Mesenchymal stem cell (in vitro differentiated cells and primary cell): Measurements from ENCODE around the gene HTN3.
"Not testable (repeated sequence)": the region's sequence is repeated elsewhere in the genome, so short reads cannot be mapped to it uniquely, and the experiment has no call there.

Experiments used
- DNase-seq: peaks from one replicate; pipeline ENCODE4 v3.0.0-alpha.2; 2013
- H2AFZ ChIP-seq: one replicate; pipeline ENCODE4 v1.6.1; 2013; ENCODE audit warnings: low read depth, mild to moderate bottlenecking, control low read depth, inconsistent platforms, low read length, moderate library complexity
- H2AK5ac ChIP-seq: 2 replicates; pipeline ENCODE4 v1.6.1; 2013; ENCODE audit warnings: low read length, moderate library complexity, mild to moderate bottlenecking, inconsistent platforms; ENCODE audit not compliant: severe bottlenecking
- H2BK120ac ChIP-seq: one replicate; pipeline ENCODE4 v1.6.1; 2013; ENCODE audit warnings: low read depth, mild to moderate bottlenecking, inconsistent platforms, low read length, moderate library complexity
- H2BK12ac ChIP-seq, 2 experiments: one replicate each; pipeline ENCODE4 v1.6.1; 2013; ENCODE audit warnings: inconsistent platforms in 2 of 2, low read length in 2 of 2, mild to moderate bottlenecking in 2 of 2, moderate library complexity in 2 of 2, control low read depth in 1 of 2
- H2BK15ac ChIP-seq: one replicate; pipeline ENCODE4 v1.6.1; 2013; ENCODE audit warnings: mild to moderate bottlenecking, low read depth, inconsistent platforms; ENCODE audit not compliant: poor library complexity, severe bottlenecking
- H2BK5ac ChIP-seq: 2 replicates; pipeline ENCODE4 v1.6.1; 2013; ENCODE audit warnings: low read depth, mild to moderate bottlenecking, low read length, control low read depth, inconsistent platforms; ENCODE audit not compliant: poor library complexity, severe bottlenecking
- H3K14ac ChIP-seq, 2 experiments: one replicate each; pipeline ENCODE4 v1.6.1; 2013; ENCODE audit warnings: inconsistent platforms in 2 of 2, low read length in 2 of 2, control low read depth in 1 of 2, mild to moderate bottlenecking in 1 of 2, moderate library complexity in 1 of 2
- H3K18ac ChIP-seq, 2 experiments: one replicate each; pipeline ENCODE4 v1.6.1; 2013; ENCODE audit warnings: inconsistent platforms in 2 of 2, low read length in 2 of 2, control low read depth in 1 of 2, low read depth in 1 of 2, mild to moderate bottlenecking in 1 of 2
- H3K23ac ChIP-seq, 2 experiments: one replicate each; pipeline ENCODE4 v1.6.1; 2013; ENCODE audit warnings: inconsistent platforms in 2 of 2, low read length in 2 of 2, mild to moderate bottlenecking in 2 of 2, moderate library complexity in 2 of 2, control low read depth in 1 of 2
- H3K27ac ChIP-seq: 2 replicates; pipeline ENCODE4 v1.5.1; 2013; ENCODE audit warnings: mild to moderate bottlenecking, moderate library complexity, low read length, control low read depth, inconsistent platforms; ENCODE audit not compliant: poor library complexity, severe bottlenecking
- H3K27me3 ChIP-seq, 2 experiments: 2 replicates each; pipeline versions ENCODE4 v1.6.1 to v1.7.0; 2013; ENCODE audit warnings: low read length in 2 of 2, mild to moderate bottlenecking in 2 of 2, moderate library complexity in 2 of 2, control low read depth in 1 of 2, inconsistent platforms in 1 of 2; ENCODE audit not compliant: control insufficient read depth in 1 of 2, insufficient read depth in 1 of 2
- H3K36me3 ChIP-seq, 2 experiments: 2 replicates each; pipeline versions ENCODE4 v1.6.1 to v1.7.0; 2013; ENCODE audit warnings: low read length in 2 of 2, control low read depth in 1 of 2, inconsistent platforms in 1 of 2, low read depth in 1 of 2, mild to moderate bottlenecking in 1 of 2; ENCODE audit not compliant: insufficient read depth in 2 of 2, control insufficient read depth in 1 of 2
- H3K4ac ChIP-seq, 2 experiments: one replicate each; pipeline ENCODE4 v1.6.1; 2013; ENCODE audit warnings: inconsistent platforms in 2 of 2, low read length in 2 of 2, mild to moderate bottlenecking in 2 of 2, moderate library complexity in 2 of 2, control low read depth in 1 of 2, low read depth in 1 of 2
- H3K4me1 ChIP-seq: 2 replicates; pipeline ENCODE4 v1.6.1; 2013; ENCODE audit warnings: low read depth, low read length, control low read depth; ENCODE audit not compliant: control insufficient read depth, insufficient read depth
- H3K4me2 ChIP-seq: 2 replicates; pipeline ENCODE4 v1.6.1; 2013; ENCODE audit warnings: low read length, mild to moderate bottlenecking, inconsistent platforms; ENCODE audit not compliant: poor library complexity, severe bottlenecking
- H3K4me3 ChIP-seq, 2 experiments: 2 replicates each; pipeline versions ENCODE4 v1.5.1 to v1.7.0; 2013; ENCODE audit warnings: low read length in 2 of 2, mild to moderate bottlenecking in 2 of 2, control low read depth in 1 of 2, low read depth in 1 of 2; ENCODE audit not compliant: insufficient read depth in 1 of 2
- H3K79me1 ChIP-seq: replicated peaks from 2 replicates; pipeline ENCODE4 v1.6.1; 2013; ENCODE audit warnings: mild to moderate bottlenecking, control low read depth, low read length, inconsistent platforms; ENCODE audit not compliant: poor library complexity, severe bottlenecking
- H3K9ac ChIP-seq: 2 replicates; pipeline ENCODE4 v1.7.0; 2013; ENCODE audit warnings: mild to moderate bottlenecking, low read length, moderate library complexity
- H3K9me3 ChIP-seq: 2 replicates; pipeline ENCODE4 v1.7.0; 2013; ENCODE audit warnings: mild to moderate bottlenecking, low read length; ENCODE audit not compliant: control insufficient read depth
- H4K8ac ChIP-seq: one replicate; pipeline ENCODE4 v1.6.1; 2013; ENCODE audit warnings: inconsistent platforms, mild to moderate bottlenecking, low read length, moderate library complexity
- H4K91ac ChIP-seq: one replicate; pipeline ENCODE4 v1.6.1; 2013; ENCODE audit warnings: mild to moderate bottlenecking, low read length, inconsistent platforms
- whole genome bisulfite sequencing: methylation state at CpG from one replicate; pipeline ENCODE4 v1.1.7; 2013; ENCODE audit warnings: mixed read lengths; 5-methylcytosine and 5-hydroxymethylcytosine counted together

The HTN3 gene

DNA sequence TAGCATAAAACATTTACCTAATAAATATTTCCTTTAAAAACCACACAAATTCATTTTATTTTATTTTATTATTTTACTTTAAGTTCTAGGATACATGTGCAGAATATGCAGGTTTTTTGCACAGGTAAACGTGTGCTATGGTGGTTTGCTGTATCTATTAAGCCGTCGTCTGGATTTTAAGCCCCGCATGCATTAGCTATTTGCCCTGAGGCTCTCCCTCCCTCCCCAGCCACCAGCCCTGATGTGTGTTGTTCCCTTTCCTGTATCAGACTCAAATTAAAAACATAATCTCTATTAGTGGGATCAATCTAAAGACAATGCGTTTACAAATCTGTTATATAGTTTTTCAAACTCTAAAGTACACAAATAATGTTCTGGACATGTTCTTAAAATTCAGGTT is 1.2 kb upstream of the HTN3 start:
- DNase-seq: no peak
- no peak overlapping the region for H2BK12ac ChIP-seq
- H3K27ac ChIP-seq: no peak overlapping the region
- H3K23ac ChIP-seq: no peak overlapping the region
- H2BK120ac ChIP-seq: no peak overlapping the region
- H3K27me3 ChIP-seq: no peaks in the 10 kb centered on the region
- H2BK5ac ChIP-seq: no peak overlapping the region
- WGBS: 81% methylated on average over 4 of the region's 5 CpGs
- H3K4me1 ChIP-seq: no peaks in the 10 kb centered on the region
- no peak overlapping the region for H3K14ac ChIP-seq
- H3K9me3 ChIP-seq: no peaks in the 10 kb centered on the region
- no peak overlapping the region for H4K8ac ChIP-seq
- no peak overlapping the region for H3K4me3 ChIP-seq
- H4K91ac ChIP-seq: no peak overlapping the region
- H3K79me1 ChIP-seq: no peaks in the 10 kb centered on the region
- H3K4ac ChIP-seq: no peak overlapping the region
- no peak overlapping the region for H2AK5ac ChIP-seq
- H2AFZ ChIP-seq: no peak overlapping the region
- no peak overlapping the region for H3K18ac ChIP-seq
- no peak overlapping the region for H3K9ac ChIP-seq
- H2BK15ac ChIP-seq: no peak overlapping the region
- no peak overlapping the region for H3K4me2 ChIP-seq
- no peaks in the 10 kb centered on the region for H3K36me3 ChIP-seq

DNA sequence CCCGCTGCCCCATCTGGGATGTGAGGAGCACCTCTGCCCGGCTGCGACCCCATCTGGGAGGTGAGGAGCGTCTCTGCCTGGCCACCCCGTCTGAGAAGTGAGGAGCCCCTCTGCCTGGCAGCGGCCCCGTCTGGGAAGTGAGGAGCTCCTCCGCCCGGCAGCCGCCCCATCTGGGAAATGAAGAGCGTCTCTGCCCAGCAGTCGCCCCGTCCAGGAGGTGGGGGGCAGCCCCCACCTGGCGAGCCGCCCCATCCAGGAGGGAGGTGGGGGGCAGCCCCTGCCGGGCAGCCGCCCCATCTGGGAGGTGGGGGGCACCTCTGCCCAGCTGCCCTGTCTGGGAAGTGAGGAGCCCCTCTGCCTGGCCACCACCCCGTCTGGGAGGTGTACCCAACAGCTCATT is 9.3 kb downstream of the HTN3 start:
- H2BK120ac ChIP-seq, H3K18ac ChIP-seq, H3K4ac ChIP-seq, H3K9me3 ChIP-seq, H3K23ac ChIP-seq, H3K4me3 ChIP-seq, H4K8ac ChIP-seq, H2BK15ac ChIP-seq, H3K14ac ChIP-seq, H2AK5ac ChIP-seq, H3K9ac ChIP-seq, H3K4me2 ChIP-seq, H4K91ac ChIP-seq, H3K27me3 ChIP-seq, H3K4me1 ChIP-seq, H3K27ac ChIP-seq, DNase-seq, H2BK5ac ChIP-seq, H3K79me1 ChIP-seq, H2AFZ ChIP-seq, H3K36me3 ChIP-seq, H2BK12ac ChIP-seq: not testable (repeated sequence)
- WGBS: 91% methylated on average over 18 of the region's 18 CpGs

DNA sequence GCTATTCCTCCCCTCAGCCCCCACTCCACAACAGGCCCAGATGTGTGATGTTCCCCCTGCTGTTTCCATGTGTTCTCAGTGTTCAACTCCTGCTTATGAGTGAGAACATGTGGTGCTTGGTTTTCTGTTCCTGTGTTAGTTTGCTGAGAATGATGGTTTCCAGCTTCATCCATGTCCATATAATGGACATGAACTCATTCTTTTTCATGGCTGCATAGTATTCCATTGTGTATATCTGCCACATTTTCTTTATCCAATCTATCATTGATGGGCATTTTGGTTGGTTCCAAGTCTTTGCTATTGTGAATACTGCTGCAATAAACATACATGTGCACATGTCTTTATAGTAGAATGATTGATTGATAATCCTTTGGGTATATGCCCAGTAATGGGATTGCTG is 11.7 kb downstream of the HTN3 start:
- H3K9me3 ChIP-seq, H3K4me2 ChIP-seq: not testable (repeated sequence)

DNA sequence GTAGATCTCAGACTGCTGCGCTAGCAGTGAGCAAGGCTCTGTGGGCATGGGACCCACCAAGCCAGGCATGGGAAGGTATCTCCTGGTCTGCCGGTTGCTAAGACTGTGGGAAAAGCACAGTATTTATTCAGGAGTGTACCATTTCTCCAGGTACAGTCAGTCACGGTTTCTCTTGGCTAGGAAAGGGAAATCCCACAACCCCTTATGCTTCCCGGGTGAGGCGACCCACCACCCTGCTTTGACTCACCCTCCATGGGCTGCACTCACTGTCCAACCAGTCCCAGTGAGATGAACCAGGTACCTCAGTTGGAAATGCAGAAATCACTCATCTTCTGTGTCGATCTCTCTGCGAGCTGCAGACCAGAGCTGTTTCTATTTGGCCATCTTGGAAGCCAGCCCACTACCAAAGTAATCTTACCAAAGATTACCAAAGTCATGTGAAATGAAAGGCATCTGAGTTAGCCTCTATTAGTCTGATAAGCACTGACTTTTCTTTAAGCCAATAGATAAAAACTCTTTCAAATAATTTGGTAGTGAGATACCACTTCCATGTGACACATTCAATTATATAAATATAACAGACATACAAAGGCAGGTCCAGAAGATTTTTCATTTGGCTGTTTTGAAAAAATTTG is 13.5 kb downstream of the HTN3 start:
- Histone ChIP-seq H2BK5ac (no peak overlapping the region), H3K4me3 (no peak overlapping the region), H3K27ac (no peak overlapping the region), H3K23ac (no peak overlapping the region), H2BK15ac (no peak overlapping the region), H3K4ac (no peak overlapping the region), H2AK5ac (no peak overlapping the region), H3K4me2 (no peak overlapping the region), H3K27me3 (no peaks in the 10 kb centered on the region), H2BK12ac (no peak overlapping the region), H4K91ac (no peak overlapping the region), H3K4me1 (no peaks in the 10 kb centered on the region), H4K8ac (no peak overlapping the region), H3K79me1 (no peaks in the 10 kb centered on the region), H2BK120ac (no peak overlapping the region), H3K14ac (no peak overlapping the region), H3K36me3 (no peaks in the 10 kb centered on the region), H3K18ac (no peak overlapping the region), H3K9me3 (no peaks in the 10 kb centered on the region), H2AFZ (no peak overlapping the region), H3K9ac (no peak overlapping the region)
- no peak for DNase-seq
- WGBS: 93% methylated on average over 7 of the region's 7 CpGs

More for the DNA sequence above, 11.7 kb downstream of the HTN3 start:
- not testable (repeated sequence) for H3K23ac ChIP-seq, H3K27ac ChIP-seq, H3K27me3 ChIP-seq, H2AFZ ChIP-seq, DNase-seq, H3K9ac ChIP-seq, H3K4me1 ChIP-seq, H3K4ac ChIP-seq, H4K8ac ChIP-seq, H2BK15ac ChIP-seq, H2AK5ac ChIP-seq, H2BK5ac ChIP-seq, H3K79me1 ChIP-seq, H4K91ac ChIP-seq, H3K36me3 ChIP-seq, H3K4me3 ChIP-seq, H2BK12ac ChIP-seq, H2BK120ac ChIP-seq, H3K14ac ChIP-seq, H3K18ac ChIP-seq
